DND-41 (cell line): Measurements from ENCODE around the gene MYH6.

Experiments used
- EZH2 ChIP-seq: IDR thresholded peaks from 3 replicates; pipeline ENCODE4 v1.6.1; 2012; ENCODE audit warnings: borderline replicate concordance, low read depth, mild to moderate bottlenecking, moderate library complexity, low read length, inconsistent platforms; ENCODE audit not compliant: severe bottlenecking
- TF ChIP-seq, protein P1 (sequence below): IDR thresholded peaks from 2 replicates; pipeline ENCODE4 v1.5.1; 2012; ENCODE audit warnings: borderline replicate concordance, low read length, moderate library complexity, mild to moderate bottlenecking; ENCODE audit not compliant: poor library complexity, severe bottlenecking; ENCODE audit errors: extremely low read depth

DNA sequence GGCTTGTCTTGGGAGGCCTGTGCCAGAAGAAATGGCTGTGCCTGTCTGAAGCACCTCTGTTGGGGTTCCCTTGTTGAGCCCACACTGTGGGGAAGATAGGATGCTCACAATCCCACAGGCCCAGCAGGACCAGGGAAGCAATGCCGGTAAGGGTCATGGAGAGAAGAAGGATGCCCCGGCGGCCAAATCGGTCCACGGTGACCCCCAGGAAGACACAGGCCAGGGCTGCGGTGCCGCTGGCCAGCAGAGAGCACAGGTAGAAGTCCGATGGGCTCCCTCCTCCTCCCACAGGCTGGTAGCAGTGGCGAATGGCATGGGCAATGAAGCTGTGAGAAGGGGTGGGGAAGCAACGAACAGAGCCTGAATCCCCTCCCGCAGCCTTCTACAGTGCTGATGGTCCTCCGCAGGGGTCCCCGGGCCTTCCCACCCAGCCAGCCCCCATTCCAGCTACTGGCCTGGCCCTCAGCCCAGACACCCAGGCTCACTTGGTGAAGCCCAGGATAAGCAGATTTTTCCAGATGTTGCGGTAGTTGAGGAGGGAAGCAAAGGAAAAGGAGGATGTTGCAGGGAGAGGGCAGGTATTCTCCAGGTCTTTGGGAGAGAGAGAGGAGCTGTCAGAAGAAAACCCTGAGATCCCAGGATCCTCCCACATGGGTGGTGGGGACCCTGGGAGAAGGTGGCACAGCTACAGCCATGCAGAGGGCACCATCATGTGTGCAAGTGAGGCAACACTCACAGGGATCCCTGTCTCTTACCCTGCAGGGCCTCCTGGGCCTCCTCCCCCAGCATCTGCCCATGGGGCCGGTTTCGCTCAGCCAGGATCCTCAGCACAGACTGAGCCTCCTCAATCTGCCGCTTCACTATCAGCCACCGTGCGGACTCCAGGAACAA, 60.4 kb downstream of the MYH6 start:
- TF ChIP-seq, protein P1, sequence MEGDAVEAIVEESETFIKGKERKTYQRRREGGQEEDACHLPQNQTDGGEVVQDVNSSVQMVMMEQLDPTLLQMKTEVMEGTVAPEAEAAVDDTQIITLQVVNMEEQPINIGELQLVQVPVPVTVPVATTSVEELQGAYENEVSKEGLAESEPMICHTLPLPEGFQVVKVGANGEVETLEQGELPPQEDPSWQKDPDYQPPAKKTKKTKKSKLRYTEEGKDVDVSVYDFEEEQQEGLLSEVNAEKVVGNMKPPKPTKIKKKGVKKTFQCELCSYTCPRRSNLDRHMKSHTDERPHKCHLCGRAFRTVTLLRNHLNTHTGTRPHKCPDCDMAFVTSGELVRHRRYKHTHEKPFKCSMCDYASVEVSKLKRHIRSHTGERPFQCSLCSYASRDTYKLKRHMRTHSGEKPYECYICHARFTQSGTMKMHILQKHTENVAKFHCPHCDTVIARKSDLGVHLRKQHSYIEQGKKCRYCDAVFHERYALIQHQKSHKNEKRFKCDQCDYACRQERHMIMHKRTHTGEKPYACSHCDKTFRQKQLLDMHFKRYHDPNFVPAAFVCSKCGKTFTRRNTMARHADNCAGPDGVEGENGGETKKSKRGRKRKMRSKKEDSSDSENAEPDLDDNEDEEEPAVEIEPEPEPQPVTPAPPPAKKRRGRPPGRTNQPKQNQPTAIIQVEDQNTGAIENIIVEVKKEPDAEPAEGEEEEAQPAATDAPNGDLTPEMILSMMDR, result no peak
- TF ChIP-seq EZH2, result no peak
